Left lung (tissue), 10 donors: ENCODE measurements around the gene PTK7. TPM values are rescaled to one million over a fixed set of nuclear protein-coding genes. Genes with fewer than 3 reads are reported as not detected.
A peak's percentile ranks its signal among the peaks of the same experiment; 100 is the strongest.

Experiments
- ATAC-seq: fragments of 200-7000 bp; cut with Tn5 transposase; one replicate; pipeline ENCODE4 v1.9.1; 2020; ENCODE audit warnings: moderate library complexity
- DNase-seq, 4 donors: peaks; one replicate each; pipeline ENCODE4 v3.0.0-alpha.2; 2013 to 2020
- H3K27ac ChIP-seq, 2 donors: fragments of 200-600 bp; sonication (generic) in 1 of 2; one replicate each; pipeline versions ENCODE4 v1.5.0 to v1.8.0; 2020 to 2021
- H3K27me3 ChIP-seq, 2 donors: fragments of 200-600 bp; sonication (generic) in 1 of 2; one replicate each; pipeline versions ENCODE4 v1.5.0 to v1.8.0; 2020 to 2021
- H3K36me3 ChIP-seq, 2 donors: fragments of 200-600 bp; sonication (generic) in 1 of 2; one replicate each; pipeline versions ENCODE4 v1.5.0 to v1.8.0; 2020 to 2021
- H3K4me1 ChIP-seq, 2 donors: fragments of 200-600 bp; one replicate each; pipeline ENCODE4 v1.8.0; 2021
- H3K4me3 ChIP-seq, 2 donors: fragments of 200-600 bp; sonication (generic) in 1 of 2; one replicate each; pipeline versions ENCODE4 v1.5.0 to v1.8.0; 2020 to 2021; ENCODE audit warnings: mild to moderate bottlenecking in 1 of 2
- H3K9me3 ChIP-seq, 2 donors: fragments of 200-600 bp; sonication (generic) in 1 of 2; one replicate each; pipeline versions ENCODE4 v1.5.0 to v1.8.0; 2020 to 2021
- CTCF ChIP-seq, 2 donors: fragments of 200-600 bp; sonication (generic) in 1 of 2; IDR thresholded peaks; one replicate each; pipeline versions ENCODE4 v1.5.0 to v1.8.0; 2021; ENCODE audit warnings: antibody characterized with exemption in 2 of 2
- intact Hi-C, 2 donors: fragments of 100-400 bp; cut with DNase I; formaldehyde crosslinking; loops; one replicate each; pipeline versions ENCODE4 v1.11.2 to v1.14.2; 2022
- polyA plus RNA-seq, 6 donors: library from polyadenylated mRNA; unstranded; fragments of 120-200 nt; gene quantifications; one replicate each; pipeline ENCODE4 v1.2.1, GENCODE V29; 2013; ENCODE audit not compliant: insufficient read length in 6 of 6
- total RNA-seq, 2 donors: library from RNA; stranded (reverse); fragmentation: NEBNext Ultra II Directional; extraction: Animal tissue kit (Norgen Biotek cat#: 25700); gene quantifications; one replicate each; pipeline ENCODE4 v1.2.1, GENCODE V29; 2021
- donor health status: DM: no; HTN: yes; CAD: no.
- donor health status: DM: no; HTN: no; CAD: no.

PTK7 gene
- total and polyA plus RNA-seq, 8 donors = 89.2 to 312 (median 284) TPM

- Histone ChIP-seq H3K36me3 (peaks cover 0 to 15% of the 10 kb centered on the region in 2 donors), H3K4me3 (no peak overlapping the region), H3K9me3 (no peaks in the 10 kb centered on the region), H3K27ac (no peak overlapping the region), H3K4me1 (peaks cover 4 to 13% of the 10 kb centered on the region in 2 donors), H3K27me3 (no peaks in the 10 kb centered on the region)
- TF ChIP-seq CTCF (IDR thresholded peaks at IDR 0.05) = peak; percentile 86 to 87
- intact Hi-C loops = loop anchor here in 1 of 2 donors (10.0 kb wide), 1 partner anchor 239 kb away; no protein-coding TSS in a partner anchor
- peak; percentile 80 to 96 (median 90) for DNase-seq
- ATAC-seq = peak; percentile 98
Observed at GRCh38 chr6:43143235-43144128, 67.4 kb downstream of the PTK7 start.

GRCh38 chr6:43144879-43145278 lies 68.8 kb downstream of the PTK7 start:
- Histone ChIP-seq H3K4me3 (no peak overlapping the region), H3K4me1 (peaks cover 4 to 13% of the 10 kb centered on the region in 2 donors), H3K36me3 (peaks cover 0 to 4% of the 10 kb centered on the region in 2 donors), H3K27me3 (no peaks in the 10 kb centered on the region), H3K9me3 (no peaks in the 10 kb centered on the region), H3K27ac (no peak overlapping the region)
- DNase-seq (no peak), ATAC-seq (no peak)
- intact Hi-C loops = loop anchor here in 1 of 2 donors (10.0 kb wide), 1 partner anchor 240 kb away; no protein-coding TSS in a partner anchor
- no peak for TF ChIP-seq CTCF (IDR thresholded peaks at IDR 0.05)

- Histone ChIP-seq H3K27ac (no peak overlapping the region), H3K9me3 (no peaks in the 10 kb centered on the region), H3K4me1 (peaks cover 4 to 13% of the 10 kb centered on the region in 2 donors), H3K27me3 (no peaks in the 10 kb centered on the region), H3K4me3 (no peak overlapping the region), H3K36me3 (peaks cover 0 to 4% of the 10 kb centered on the region in 2 donors)
- no peak for ATAC-seq
- no peak for TF ChIP-seq CTCF (IDR thresholded peaks at IDR 0.05)
- intact Hi-C loops = loop anchor here in 1 of 2 donors (10.0 kb wide), 1 partner anchor 241 kb away; no protein-coding TSS in a partner anchor
- DNase-seq = no peak
Observed at GRCh38 chr6:43146261-43146660, 70.1 kb downstream of the PTK7 start.

- intact Hi-C loops = loop anchor here in 1 of 2 donors (10.0 kb wide), 1 partner anchor 242 kb away; no protein-coding TSS in a partner anchor
- TF ChIP-seq CTCF (IDR thresholded peaks at IDR 0.05) = no peak
- H3K27me3 ChIP-seq = no peaks in the 10 kb centered on the region
- no peak overlapping the region for H3K27ac ChIP-seq
- peaks cover 0 to 4% of the 10 kb centered on the region in 2 donors for H3K36me3 ChIP-seq
- H3K9me3 ChIP-seq = no peaks in the 10 kb centered on the region
- H3K4me1 ChIP-seq = peaks cover 4 to 13% of the 10 kb centered on the region in 2 donors
- ATAC-seq (no peak), DNase-seq (no peak)
- H3K4me3 ChIP-seq = no peak overlapping the region
Observed at GRCh38 chr6:43146709-43147688, 70.9 kb downstream of the PTK7 start.
